GM12865 (cell line): ENCODE results near the gene NYAP1.
"Not testable (repeated sequence)": the region's sequence is repeated elsewhere in the genome, so short reads cannot be mapped to it uniquely, and the experiment has no call there.

ENCODE experiments used
- DNase-seq: peaks from one replicate; pipeline ENCODE4 v3.0.0; 2010; ENCODE audit warnings: low read depth
- H3K4me3 ChIP-seq: 2 replicates; pipeline ENCODE4 v1.5.1; 2011; ENCODE audit warnings: mild to moderate bottlenecking, low read depth, low read length, control low read depth
- CTCF ChIP-seq: IDR thresholded peaks from 2 replicates; pipeline ENCODE4 v1.5.1; 2011; ENCODE audit warnings: low read length, control low read depth, low read depth, inconsistent platforms; ENCODE audit not compliant: insufficient read depth; ENCODE audit errors: missing control alignments

NYAP1 gene

GRCh38 chr7:100483722-100484672, at the start of gene NYAP1:
Gene NYAP1, plus strand, starts transcription at chr7:100483927. Its CDS starts 1,385 bp downstream, at chr7:100485312.
- H3K4me3 ChIP-seq = peak within 1 kb of the TSS; percentile 46
- peak; percentile 63 for DNase-seq
- TF ChIP-seq CTCF = no peak

- peak overlapping the region; percentile 83 for H3K4me3 ChIP-seq
- TF ChIP-seq CTCF = no peak
- DNase-seq = no peak
Observed at GRCh38 chr7:100434297-100435144, 49.2 kb upstream of the NYAP1 start.

GRCh38 chr7:100435401-100436304, 48.1 kb upstream of the NYAP1 start:
- TF ChIP-seq CTCF = no peak
- H3K4me3 ChIP-seq = peak overlapping the region; percentile 83
- DNase-seq = peak; percentile 69

- H3K4me3 ChIP-seq = peak overlapping the region; percentile 83
- TF ChIP-seq CTCF = no peak
- no peak for DNase-seq
Observed at GRCh38 chr7:100437150-100438100, 46.3 kb upstream of the NYAP1 start.

- no peak for DNase-seq
- no peak overlapping the region for H3K4me3 ChIP-seq
- no peak for TF ChIP-seq CTCF
Observed at GRCh38 chr7:100438172-100438571, 45.6 kb upstream of the NYAP1 start.

GRCh38 chr7:100438731-100439130, 45.0 kb upstream of the NYAP1 start:
- not testable (repeated sequence) for DNase-seq, H3K4me3 ChIP-seq

- not testable (repeated sequence) for H3K4me3 ChIP-seq, DNase-seq
Observed at GRCh38 chr7:100439244-100439643, 44.5 kb upstream of the NYAP1 start.
